Right renal cortex interstitium (tissue), 3 donors: ENCODE results near the gene MEIOB. TPM values are rescaled to one million over a fixed set of nuclear protein-coding genes. Genes with fewer than 3 reads are reported as not detected.

Source experiments
- DNase-seq, 3 donors: peaks; one replicate each; pipeline ENCODE4 v3.0.0-alpha.2; 2013; ENCODE audit warnings: low read depth in 3 of 3, low spot score in 2 of 3
- polyA plus RNA-seq, 3 donors: library from polyadenylated mRNA; unstranded; fragments of 120-200 nt; gene quantifications; one replicate each; pipeline ENCODE4 v1.2.1, GENCODE V29; 2013; ENCODE audit not compliant: insufficient read length in 3 of 3

MEIOB gene
- polyA plus RNA-seq, 3 donors = 1.1 to 1.3 (median 1.3) TPM

DNA sequence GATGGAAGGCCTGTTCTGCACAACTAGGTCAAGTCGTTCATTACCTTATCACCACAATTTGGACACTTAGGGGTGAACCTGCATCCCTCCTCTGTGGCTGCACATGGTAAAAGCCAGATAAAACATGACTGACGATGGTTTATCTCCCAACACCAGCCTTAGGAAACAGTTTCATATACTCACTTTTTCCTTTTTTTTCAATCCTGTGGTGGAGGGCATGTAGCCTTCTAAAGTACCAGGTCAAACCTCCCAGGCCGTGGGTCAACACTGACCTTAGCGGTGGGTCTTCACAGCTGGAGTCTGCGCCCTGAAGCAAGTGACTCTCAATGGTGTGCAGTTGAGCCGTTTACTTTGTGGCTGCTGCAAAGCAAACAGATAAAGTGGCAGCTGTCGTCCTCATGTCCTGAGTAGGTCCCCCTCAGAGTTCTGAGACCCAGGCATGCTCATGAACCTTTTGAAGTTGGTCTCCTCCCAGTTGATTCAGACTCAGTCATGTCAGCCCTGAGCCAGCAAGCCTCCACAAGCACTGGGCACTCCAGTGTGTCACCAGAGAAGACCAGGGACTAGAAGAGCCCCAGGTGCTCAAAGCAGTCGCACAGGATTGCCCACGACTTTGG, 39.0 kb downstream of the MEIOB start:
- no peak for DNase-seq

DNA sequence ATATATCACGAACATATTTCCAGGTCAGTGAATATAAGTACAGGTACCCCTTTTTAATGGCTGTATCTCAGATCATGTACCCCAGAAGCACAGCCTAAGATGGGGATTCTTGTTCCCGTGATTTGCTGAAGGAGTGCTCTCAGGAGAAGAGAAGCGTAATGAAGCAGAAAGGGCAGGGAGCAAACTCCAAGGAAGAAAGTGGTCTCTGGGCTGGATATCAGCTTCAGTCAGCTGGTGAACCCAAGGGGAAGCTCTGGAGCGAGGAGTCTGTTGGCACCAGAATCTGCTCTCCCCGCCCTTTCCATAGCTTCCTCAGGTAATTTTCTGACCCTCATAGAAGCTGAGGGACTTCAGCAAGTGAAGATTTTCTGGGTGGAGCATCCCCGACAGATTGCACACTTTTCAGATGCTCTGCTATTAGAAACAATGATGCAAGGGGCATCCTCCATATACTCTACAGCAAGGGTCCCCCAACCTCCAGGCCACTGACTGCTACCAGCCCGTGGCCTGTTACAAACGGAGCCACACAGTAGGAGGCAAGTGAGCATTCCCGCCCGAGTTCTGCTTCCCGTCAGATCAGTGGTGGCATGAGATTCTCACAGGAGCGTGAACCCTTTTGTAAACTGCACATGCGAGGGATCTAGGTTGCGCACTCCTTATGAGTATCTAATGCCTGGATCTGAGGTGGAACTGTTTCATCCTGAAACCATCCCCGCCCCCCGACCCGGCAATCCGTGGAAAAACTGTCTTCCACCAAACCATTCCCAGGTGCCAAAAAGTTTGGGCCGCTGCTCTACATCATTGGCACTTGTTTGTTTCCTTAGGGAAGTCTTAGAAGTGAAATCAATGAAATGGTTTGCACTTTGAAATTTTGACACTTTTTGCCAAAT, 40.5 kb downstream of the MEIOB start:
- no peak for DNase-seq

DNA sequence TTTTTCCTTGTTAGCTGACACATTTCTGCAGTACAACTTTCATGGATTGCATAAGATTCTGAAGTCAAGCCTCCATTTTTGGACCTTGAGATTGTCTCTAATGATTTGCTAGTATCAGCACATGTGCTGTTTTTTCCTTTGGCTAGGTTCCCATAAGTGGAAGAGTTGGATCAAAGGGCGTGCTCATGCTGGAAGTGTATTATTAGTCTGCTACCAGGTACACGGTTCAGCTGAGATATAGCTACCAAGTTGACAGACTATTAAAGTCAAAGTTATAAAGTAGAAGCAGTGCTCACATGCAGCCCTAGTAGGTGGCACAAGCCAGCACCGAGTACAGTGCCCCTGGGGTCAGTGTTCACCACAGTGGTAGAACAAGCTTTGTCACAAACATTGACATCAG, 41.8 kb downstream of the MEIOB start:
- DNase-seq = no peak

DNA sequence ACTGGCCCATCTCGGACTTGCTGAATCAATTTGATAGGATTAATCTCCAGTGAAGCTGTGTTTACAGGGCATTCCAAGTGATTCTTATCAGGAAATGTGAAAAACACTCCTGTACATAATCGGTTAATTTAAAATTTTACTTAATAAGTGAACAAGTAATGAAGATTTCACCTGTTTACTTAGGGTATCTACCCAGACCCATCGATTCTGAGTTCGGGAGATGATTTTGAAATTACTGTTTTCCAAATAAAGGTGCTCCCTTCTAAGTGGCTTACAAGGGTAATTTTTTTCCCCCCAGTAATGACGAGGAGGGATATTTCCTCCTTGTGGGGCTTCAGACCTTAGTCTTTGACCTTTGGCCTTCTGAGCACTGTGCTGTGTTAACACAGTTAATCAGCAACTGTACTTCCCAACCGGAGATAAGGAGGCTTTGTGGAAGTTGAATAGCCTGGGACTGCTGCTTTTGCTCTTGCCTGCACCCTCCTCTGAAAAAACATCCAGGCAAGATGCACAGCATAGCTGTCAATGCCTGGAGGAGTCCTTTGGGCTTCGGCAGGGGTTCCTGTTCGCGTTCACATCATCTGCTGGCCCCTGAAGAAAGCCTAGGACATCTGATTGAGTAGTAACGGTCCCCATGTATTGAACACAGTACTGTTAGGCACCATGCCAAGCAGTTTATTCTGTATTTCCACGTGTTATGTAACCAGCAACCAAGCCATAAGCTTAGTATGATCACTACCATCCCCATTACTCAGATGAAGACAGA, 43.1 kb downstream of the MEIOB start:
- no peak for DNase-seq

DNA sequence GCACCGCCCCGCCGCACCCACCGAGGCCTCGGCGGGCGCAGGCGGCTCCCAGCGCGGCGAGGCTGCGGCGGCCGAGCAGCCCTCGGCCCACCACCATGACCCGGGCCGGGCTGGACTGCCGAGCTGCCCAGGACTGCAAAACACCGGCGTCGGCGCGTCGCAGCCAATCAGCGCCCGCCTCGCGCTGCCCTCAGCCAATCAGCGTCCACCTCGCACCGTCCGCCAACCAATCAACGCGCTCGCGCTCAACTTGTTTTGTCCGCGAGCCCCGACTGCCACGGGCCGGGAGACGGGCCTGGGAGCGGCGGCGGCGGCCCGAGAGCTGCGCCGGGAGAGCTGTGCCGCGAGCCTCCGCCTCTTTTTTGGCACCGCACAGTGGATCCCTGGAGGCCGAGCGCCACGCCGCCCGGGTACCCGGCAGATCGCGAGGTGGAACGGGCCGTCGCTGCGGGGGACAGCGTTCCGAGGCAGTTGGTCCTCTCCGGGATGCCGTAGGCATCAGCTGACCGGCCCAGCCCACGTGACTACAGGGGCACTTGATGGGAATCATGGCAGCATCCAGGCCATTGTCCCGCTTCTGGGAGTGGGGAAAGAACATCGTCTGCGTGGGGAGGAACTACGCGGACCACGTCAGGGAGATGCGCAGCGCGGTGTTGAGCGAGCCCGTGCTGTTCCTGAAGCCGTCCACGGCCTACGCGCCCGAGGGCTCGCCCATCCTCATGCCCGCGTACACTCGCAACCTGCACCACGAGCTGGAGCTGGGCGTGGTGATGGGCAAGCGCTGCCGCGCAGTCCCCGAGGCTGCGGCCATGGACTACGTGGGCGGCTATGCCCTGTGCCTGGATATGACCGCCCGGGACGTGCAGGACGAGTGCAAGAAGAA, 45.0 kb downstream of the MEIOB start, which contains the start of the genes FAHD1 and HAGH:
TSS of gene FAHD1 (plus strand) at position 516 of the 883 bp plus-strand sequence. CDS start at position 549, 33 bp downstream.
TSS of gene HAGH (minus strand) at position 135 of the 883 bp plus-strand sequence. CDS start at position 97, 38 bp downstream.
- DNase-seq = peak; percentile 84 to 87 (median 84)

DNA sequence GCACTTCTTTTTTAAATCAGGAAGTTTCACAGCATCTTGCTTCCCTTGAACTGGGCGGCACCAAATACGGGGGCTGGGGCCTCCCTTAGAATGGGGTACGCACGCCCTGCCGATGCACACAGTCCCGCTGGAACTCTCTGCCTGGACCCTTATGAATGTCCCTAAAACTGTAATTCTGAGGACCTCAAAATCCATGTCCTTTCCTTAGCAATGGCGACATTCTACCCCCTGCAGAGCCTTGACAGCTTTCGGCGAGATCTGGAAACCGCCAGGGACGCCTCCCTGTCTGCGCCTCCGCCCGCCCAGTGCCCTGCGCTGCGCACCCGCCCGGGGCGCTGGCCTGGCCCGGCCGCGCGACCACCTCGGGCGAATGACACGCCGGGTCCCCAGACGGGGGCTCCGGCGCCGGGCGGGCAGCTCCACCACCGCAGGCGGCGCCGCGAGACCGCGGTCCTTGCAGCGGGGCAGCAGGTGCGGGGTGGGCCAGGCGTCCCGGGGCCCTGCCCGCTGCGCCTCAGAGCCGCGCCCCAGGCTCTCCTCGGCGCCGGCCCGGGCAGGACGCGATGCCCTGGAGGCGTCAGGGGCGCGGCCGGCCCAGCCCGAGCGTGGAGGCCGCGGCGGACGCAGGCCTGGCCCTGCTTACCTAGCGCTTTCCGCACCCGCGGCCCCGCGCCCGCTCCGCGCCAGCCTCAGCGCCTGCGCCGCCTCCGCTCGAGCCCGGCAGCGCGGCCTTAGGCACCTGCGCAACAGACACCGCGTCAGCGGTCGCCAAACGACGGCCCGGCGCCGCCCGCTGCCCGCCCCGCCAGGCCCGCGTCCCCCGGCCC, 45.9 kb downstream of the MEIOB start:
- no peak for DNase-seq

DNA sequence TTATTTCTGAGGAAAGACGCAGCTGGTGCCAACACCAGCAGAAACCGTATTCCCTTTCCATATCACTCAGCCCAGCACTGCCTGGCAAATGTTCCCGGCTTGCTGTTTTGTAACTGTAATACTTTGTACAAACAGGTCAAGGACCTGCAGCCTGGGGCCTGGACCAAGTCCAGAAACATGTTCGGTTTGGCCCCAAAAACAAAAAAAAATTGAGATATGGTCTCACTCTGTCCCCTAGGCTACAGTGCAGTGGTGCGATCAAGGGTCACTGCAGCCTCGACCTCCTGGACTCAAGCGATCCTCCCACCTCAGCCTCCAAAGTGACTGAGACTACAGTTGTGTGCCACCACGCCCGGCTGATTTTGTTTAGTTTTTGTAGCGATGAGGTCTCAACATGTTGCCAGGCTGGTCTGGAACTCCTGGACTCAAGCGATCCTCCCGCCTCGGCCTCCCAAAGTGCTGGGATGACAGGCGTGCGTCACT, 46.5 kb downstream of the MEIOB start:
- DNase-seq = no peak

DNA sequence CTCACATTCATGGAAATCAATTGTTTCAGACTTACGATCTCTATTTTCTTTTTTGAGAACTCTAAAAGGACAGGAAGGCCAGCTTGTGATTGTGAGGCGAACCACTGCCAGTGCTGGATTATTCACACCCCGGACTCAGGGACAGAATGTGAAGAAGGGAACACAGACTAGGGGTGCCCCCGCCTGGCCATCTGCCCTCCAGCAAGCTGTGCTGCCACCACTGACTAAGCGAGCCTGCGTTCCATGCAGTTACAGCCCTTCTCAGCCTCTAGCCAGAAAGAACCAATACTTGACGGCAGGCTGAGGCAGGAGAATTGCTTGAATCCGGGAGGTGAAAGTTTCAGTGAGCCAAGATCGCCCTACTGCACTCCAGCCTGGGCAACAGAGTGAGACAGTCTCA, 48.1 kb downstream of the MEIOB start:
- DNase-seq = no peak

DNA sequence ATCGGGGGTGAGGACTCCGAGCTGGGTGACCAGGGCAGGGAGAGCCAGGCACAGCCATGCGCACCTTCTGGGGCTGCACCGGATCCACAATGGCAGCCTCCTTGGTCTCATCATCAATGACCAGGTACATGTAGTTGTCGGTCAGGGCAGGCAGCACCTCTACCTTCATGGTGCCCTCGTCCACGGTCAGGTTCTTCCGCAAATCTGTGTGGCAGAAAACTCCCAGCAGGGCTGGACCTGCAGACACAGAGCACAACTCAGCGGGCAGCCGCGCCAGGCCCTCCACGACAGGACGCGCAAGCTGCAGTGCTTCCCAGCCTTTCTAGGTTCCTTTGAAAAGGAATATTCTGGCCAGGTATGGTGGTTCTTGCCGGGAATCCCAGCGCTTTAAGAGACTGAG, 49.2 kb downstream of the MEIOB start:
- DNase-seq = no peak

DNA sequence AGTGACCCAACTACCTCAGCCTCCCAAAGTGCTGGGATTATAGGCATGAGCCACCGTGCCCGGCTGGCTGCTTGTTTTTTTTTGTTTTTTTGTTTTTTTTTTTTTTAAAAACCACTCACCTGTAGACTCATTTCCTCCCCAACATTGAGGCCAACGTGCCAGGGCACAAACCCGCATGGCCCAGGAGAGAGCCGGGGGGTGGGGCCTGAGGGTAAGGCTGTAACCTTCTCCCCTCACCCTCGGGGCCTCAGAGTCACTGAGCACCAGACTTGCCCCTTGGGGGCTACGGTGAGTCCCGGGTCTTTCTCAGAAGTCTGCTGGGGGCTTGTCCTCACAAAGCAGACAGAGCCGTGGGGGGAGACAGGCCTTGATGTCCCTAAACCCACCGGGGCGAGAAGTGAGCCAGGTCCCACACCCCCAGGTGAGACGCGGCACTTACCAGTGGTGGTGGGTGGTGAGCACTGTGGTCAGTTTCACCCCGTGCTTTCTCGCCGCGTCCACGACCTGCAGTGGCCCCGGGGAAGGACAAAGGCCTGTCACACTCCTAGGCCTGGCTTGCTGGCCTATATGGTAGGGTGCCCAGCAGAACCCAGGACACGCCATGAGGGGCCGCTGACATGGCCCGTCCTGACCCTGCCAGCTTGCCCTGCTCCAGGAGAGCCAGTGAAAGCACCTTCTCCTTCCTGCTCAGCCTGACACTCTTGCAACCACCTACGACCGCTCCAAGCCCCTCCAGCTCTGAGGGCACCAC, 49.9 kb downstream of the MEIOB start:
- no peak for DNase-seq

DNA sequence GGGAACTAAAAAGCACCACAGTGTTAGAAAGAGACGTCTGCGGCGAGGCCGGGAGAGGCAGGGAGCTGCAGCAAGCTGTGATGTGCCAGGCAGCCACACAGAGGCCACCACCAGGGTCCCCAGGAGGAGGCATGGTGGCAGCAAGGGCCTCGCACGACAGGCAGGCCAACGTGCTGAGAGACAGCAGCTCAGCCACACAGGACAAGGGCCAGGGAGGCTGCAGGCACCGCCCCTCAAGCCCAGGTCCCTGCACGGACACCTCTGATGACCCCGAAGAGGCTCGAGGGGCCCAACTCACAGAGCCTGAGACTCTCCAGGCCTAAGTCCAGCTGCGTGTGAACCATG, 51.0 kb downstream of the MEIOB start:
- no peak for DNase-seq

DNA sequence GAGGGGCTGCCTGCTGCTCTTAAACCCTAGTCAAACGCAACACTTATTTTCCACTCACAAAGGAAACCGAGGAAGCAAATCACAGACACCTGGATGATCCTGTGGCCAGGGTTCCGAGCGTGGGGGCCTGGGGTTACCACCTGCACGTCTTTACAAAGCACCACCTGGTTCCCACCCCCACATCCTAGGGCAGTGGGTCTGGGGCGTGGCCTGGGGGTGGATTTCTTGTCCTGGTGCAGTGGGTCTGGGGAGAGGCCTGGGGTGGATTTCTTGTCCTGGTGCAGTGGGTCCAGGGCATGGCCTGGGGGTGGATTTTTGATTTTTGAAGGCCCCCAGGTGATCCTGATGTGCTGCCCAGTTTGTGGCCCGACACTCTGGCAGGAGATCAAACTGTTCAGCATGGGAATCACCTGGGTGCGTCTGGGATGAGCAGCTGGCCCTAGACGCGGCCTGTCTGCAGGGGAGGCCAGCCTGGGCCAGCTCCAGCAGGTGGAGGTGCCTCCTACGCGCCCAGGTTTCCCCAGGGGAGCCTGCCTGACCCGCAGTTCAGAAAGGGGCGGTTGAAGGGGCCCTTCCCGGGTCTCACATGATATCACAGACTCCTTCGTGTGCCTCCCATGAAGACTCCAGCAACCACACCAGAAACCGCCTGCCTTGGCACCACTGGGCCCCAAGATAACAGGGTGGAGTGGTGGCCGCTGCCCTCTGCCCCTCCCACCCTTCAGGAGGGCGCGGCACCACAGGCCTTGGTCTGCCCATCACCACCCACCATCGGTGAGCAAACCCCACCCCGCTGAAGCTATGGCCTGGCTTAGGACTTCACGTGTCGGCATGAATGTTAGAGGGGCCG, 51.6 kb downstream of the MEIOB start:
- DNase-seq = no peak

DNA sequence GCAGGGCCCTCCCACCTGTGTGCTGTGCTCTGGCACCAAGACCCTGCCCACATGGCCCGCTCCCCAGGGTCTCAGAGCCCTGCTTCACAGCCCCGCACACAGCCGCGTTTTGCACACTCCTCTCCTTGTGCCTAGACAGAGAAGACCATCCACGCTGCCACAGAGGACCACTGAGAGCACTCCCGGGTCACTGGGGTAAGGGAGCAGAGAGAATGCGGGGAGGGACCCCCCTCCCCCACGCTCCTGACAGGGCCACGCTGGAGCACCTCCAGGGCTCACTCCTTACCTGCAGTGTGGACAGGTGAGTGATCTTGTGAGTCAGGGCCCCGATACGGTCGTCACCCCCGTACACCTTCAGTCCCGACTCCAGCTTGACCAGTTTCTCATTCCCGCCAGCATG, 52.4 kb downstream of the MEIOB start:
- no peak for DNase-seq

DNA sequence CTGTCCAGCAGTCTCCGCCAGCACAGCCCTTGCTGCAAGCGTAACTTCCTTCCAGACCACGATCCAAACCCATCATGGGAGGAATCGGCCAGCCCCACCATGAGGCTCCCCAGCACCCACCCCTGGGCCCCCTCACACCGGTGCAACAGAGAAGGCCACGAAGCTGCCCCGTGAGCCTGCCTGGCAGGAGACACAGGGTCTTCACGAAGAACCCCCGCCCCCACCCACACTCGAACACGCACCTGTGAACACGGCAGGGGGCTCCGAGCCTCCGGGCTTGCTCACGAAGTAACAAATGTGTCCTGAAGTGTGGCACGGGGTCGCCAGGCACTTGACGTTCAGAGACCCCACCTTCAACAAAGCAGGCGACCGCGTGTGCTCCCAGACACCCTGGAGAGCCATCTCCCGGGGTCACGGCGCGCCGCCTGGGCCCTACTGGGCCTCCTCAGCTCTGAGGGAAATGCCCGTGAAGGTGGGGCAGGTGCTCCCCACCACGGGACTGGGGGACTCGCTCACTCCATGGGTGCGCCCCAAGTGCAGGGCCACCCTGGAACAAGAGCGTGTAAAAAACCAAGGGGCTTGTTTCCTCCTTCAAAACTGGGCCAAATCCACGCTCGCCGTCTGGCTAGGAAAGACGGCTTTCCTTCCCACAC, 53.0 kb downstream of the MEIOB start:
- no peak for DNase-seq

DNA sequence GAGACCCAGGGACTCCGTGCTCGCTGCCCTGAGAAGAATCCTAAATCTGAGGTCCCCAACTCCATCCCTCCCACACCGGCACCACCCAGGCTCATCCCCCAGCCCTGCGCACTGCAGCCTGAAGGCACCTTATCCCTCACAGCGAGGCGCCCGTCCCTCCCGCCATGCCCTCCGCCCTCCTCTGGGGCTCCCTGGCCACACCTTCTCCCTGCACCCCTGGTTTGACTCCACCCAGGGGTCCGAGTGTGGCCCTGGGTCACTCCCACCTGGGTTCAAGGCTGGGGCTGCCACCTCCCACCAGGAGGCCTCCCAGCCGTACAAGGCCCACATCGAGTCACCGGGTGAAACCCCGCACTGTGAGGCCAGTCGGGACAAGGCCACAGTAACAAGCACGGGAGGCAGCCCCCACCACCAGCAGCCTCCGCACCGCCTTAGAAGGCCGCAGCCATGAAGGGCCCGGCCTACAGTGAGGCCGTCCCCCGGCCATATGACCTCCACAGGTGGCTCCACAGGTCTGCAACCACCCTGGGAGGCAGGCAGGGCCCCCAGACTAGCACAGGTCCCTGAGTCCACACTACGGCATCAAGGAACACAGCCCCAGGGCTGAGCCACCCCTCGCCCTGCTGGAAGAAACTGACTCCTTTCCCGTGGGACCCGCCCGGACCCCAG, 53.6 kb downstream of the MEIOB start:
- no peak for DNase-seq

DNA sequence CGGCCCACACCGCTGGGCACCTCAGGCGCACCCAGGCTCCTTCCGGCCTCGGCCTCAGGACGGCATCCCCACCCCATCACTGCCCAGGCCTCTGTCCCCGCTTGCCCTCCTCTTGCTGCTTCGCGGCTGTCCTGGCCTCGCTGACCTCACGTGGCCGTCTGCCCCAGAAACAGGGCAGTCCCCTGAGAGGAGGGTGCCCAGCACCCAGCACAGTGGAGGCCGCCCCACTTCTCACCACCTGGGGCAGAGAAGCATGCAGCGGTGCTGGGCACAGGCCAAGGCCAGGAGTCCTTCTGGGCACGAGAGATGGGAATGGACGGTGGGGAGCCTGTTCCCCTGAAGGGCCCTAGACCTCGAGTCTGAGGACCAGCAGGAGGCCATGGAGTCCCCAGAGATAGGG, 54.2 kb downstream of the MEIOB start:
- no peak for DNase-seq

DNA sequence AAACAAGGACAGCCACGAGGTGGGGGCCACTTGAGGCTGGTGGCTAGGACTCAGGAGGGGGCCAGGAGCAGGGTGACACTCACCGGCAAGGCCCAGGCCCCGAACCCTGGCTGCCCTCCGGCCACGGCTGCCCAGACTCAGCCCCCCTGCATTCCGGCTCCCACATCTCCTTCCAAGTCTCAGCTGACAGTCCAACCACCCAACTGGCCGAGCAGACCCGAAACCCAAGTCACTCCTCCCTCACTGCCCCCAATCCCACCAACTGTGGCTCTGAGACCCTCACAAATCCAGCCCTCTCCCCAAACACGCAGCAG, 54.7 kb downstream of the MEIOB start:
- DNase-seq = no peak
